ENCODE results near the gene GALNT9. TPM values are rescaled to one million over a fixed set of nuclear protein-coding genes. Genes with fewer than 3 reads are reported as not detected.

Gene GALNT9
- total and polyA plus RNA-seq, 2 donors (not counting 1 experiment from before 2014, with no cell fraction given): 0.10 to 2.8 TPM

DNA sequence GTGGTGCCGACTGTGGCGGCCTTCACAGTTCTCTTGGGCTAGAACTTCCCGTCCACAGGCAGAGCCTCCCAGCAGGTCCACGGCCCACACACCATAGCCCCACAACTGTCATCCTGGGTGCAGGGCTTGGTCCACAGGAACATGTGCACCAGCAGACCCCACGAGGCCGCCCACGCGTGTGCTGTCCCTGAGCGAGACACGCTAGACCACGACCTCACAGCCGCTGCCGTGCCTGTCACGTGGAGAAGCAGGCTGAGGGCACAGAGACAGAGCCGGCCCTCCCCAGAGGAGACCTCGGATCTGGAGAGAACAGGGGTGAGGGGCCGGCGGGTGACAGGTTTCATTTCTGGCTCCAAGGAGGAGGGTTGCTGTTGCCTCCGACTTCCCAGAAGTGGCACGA, 8.9 kb upstream of the GALNT9 start:
- TF ChIP-seq EZH2 (IDR thresholded peaks at IDR 0.05; ENCODE audit: low read length, missing control alignments): no peak
- TF ChIP-seq, protein P1, sequence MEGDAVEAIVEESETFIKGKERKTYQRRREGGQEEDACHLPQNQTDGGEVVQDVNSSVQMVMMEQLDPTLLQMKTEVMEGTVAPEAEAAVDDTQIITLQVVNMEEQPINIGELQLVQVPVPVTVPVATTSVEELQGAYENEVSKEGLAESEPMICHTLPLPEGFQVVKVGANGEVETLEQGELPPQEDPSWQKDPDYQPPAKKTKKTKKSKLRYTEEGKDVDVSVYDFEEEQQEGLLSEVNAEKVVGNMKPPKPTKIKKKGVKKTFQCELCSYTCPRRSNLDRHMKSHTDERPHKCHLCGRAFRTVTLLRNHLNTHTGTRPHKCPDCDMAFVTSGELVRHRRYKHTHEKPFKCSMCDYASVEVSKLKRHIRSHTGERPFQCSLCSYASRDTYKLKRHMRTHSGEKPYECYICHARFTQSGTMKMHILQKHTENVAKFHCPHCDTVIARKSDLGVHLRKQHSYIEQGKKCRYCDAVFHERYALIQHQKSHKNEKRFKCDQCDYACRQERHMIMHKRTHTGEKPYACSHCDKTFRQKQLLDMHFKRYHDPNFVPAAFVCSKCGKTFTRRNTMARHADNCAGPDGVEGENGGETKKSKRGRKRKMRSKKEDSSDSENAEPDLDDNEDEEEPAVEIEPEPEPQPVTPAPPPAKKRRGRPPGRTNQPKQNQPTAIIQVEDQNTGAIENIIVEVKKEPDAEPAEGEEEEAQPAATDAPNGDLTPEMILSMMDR (conservative IDR thresholded peaks at IDR 0.05 in 1 of 2, IDR thresholded peaks at IDR 0.05 in 1 of 2; ENCODE audit: low read depth in 1 of 2, low read length in 2 of 2): no peak
- H3K4me1 ChIP-seq (ENCODE audit: control insufficient read depth, extremely low read depth, insufficient read depth, low read length): no peaks in the 10 kb centered on the region
- no peak overlapping the region for H3K4me2 ChIP-seq (ENCODE audit: extremely low read depth, insufficient read depth, low read length)
- no peaks in the 10 kb centered on the region for H4K20me1 ChIP-seq (ENCODE audit: control insufficient read depth, extremely low read depth, insufficient read depth, low read length)
- peaks cover 4% of the 10 kb centered on the region for H3K9me3 ChIP-seq (ENCODE audit: control insufficient read depth, insufficient read depth, low read depth, low read length)
- no peak overlapping the region for H2AFZ ChIP-seq (ENCODE audit: low read length)
- no peaks in the 10 kb centered on the region for H3K79me2 ChIP-seq (ENCODE audit: control insufficient read depth, insufficient read depth, low read length)
- H3K27ac ChIP-seq (ENCODE audit: insufficient read depth, low read length): no peak overlapping the region
- H3K4me3 ChIP-seq (replicated peaks in 1 of 4; ENCODE audit: control extremely low read depth in 1 of 4, insufficient read depth in 1 of 4, low read depth in 3 of 4, low read length in 4 of 4): no peak overlapping the region
- no peak for DNase-seq (ENCODE audit: low read depth in 2 of 2)
- H3K27me3 ChIP-seq (ENCODE audit: control insufficient read depth, insufficient read depth, low read length): no peaks in the 10 kb centered on the region
- no peaks in the 10 kb centered on the region for H3K36me3 ChIP-seq (ENCODE audit: control insufficient read depth, insufficient read depth, low read length)
- no peak overlapping the region for H3K9ac ChIP-seq (ENCODE audit: insufficient read depth, low read length)

DNA sequence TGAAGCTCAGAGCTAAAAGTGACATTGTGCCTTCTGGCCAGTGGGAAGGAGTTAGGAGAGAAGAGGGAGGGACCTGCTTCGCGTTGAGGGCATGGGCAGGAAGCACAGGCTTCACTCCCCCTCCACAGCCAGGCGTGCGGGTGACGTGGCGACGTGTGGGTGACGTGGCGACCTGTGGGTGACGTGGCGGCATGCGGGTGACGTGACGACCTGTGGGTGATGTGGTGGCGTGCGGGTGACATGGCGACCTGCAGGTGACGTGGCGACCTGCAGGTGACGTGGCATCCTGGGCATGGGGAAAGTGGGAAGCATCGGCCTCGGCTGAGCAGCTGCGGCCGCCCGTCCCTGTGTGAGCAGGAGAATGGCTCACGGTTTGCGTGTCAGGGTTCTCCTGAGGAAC, 8.2 kb upstream of the GALNT9 start:
- no peaks in the 10 kb centered on the region for H3K4me1 ChIP-seq (ENCODE audit: control insufficient read depth, extremely low read depth, insufficient read depth, low read length)
- TF ChIP-seq EZH2 (IDR thresholded peaks at IDR 0.05; ENCODE audit: low read length, missing control alignments): no peak
- TF ChIP-seq, protein P1 (conservative IDR thresholded peaks at IDR 0.05 in 1 of 2, IDR thresholded peaks at IDR 0.05 in 1 of 2; ENCODE audit: low read depth in 1 of 2, low read length in 2 of 2): no peak
- no peaks in the 10 kb centered on the region for H3K36me3 ChIP-seq (ENCODE audit: control insufficient read depth, insufficient read depth, low read length)
- H4K20me1 ChIP-seq (ENCODE audit: control insufficient read depth, extremely low read depth, insufficient read depth, low read length): no peaks in the 10 kb centered on the region
- no peak overlapping the region for H3K9ac ChIP-seq (ENCODE audit: insufficient read depth, low read length)
- H3K4me3 ChIP-seq (replicated peaks in 1 of 4; ENCODE audit: control extremely low read depth in 1 of 4, insufficient read depth in 1 of 4, low read depth in 3 of 4, low read length in 4 of 4): no peak overlapping the region
- no peak overlapping the region for H3K27ac ChIP-seq (ENCODE audit: insufficient read depth, low read length)
- H3K4me2 ChIP-seq (ENCODE audit: extremely low read depth, insufficient read depth, low read length): no peak overlapping the region
- no peaks in the 10 kb centered on the region for H3K27me3 ChIP-seq (ENCODE audit: control insufficient read depth, insufficient read depth, low read length)
- DNase-seq (ENCODE audit: low read depth in 2 of 2): no peak
- no peak overlapping the region for H2AFZ ChIP-seq (ENCODE audit: low read length)
- H3K79me2 ChIP-seq (ENCODE audit: control insufficient read depth, insufficient read depth, low read length): no peaks in the 10 kb centered on the region
- H3K9me3 ChIP-seq (ENCODE audit: control insufficient read depth, insufficient read depth, low read depth, low read length): peaks cover 1% of the 10 kb centered on the region

DNA sequence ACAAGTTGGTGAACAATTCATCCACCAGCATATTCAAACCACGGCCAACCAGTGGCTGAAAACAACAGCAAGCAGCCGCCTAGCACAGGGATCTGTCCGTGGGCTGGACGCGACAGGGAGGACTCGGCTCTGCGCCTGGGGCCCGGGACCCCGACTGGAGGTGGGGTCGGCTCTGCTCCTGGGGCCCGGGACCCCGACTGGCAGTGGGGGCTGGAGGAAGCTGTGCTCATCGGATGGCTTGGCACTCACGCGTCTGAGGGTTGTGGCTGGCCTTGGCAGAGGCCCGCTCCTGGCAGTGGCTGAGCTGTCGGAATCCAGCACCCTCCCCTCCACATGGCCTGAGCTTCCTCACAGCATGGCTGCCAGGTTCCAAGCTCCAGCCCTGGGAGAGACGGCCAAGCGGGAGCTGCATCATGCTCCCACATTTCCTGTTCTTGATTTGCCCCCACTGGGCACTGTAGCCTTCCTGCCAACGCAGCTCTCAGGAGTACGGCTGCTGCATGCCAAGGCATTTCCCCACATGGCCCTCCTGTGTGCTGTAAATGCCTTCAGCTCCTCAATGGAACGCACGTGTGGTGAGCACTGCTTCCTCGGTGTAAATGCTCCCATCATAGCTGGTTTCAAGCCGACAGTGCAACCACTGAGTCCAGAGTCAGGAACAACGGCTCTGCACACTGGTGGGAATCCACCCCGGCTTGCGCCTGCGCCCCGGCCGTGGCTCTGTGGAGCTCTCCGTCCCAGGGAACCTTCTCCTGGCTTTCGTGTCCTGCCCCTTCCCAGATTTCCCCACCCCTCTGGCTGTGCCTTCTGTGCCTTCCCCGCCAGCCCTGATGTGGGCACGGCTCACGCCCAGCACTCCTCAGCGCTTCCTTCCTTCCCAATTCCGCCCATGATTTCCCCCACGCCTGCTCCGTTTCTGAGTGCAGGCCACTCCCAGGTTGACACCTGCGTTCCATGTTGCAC, 7.3 kb upstream of the GALNT9 start:
- H3K9ac ChIP-seq (ENCODE audit: insufficient read depth, low read length): no peak overlapping the region
- H3K4me3 ChIP-seq (replicated peaks in 1 of 4; ENCODE audit: control extremely low read depth in 1 of 4, insufficient read depth in 1 of 4, low read depth in 3 of 4, low read length in 4 of 4): no peak overlapping the region
- no peaks in the 10 kb centered on the region for H3K27me3 ChIP-seq (ENCODE audit: control insufficient read depth, insufficient read depth, low read length)
- H3K4me2 ChIP-seq (ENCODE audit: extremely low read depth, insufficient read depth, low read length): no peak overlapping the region
- H4K20me1 ChIP-seq (ENCODE audit: control insufficient read depth, extremely low read depth, insufficient read depth, low read length): no peaks in the 10 kb centered on the region
- H3K4me1 ChIP-seq (ENCODE audit: control insufficient read depth, extremely low read depth, insufficient read depth, low read length): no peaks in the 10 kb centered on the region
- no peaks in the 10 kb centered on the region for H3K79me2 ChIP-seq (ENCODE audit: control insufficient read depth, insufficient read depth, low read length)
- H2AFZ ChIP-seq (ENCODE audit: low read length): no peak overlapping the region
- no peak overlapping the region for H3K27ac ChIP-seq (ENCODE audit: insufficient read depth, low read length)
- TF ChIP-seq, protein P1 (conservative IDR thresholded peaks at IDR 0.05 in 1 of 2, IDR thresholded peaks at IDR 0.05 in 1 of 2; ENCODE audit: low read depth in 1 of 2, low read length in 2 of 2): no peak
- no peak for TF ChIP-seq EZH2 (IDR thresholded peaks at IDR 0.05; ENCODE audit: low read length, missing control alignments)
- DNase-seq (ENCODE audit: low read depth in 2 of 2): no peak
- H3K36me3 ChIP-seq (ENCODE audit: control insufficient read depth, insufficient read depth, low read length): no peaks in the 10 kb centered on the region
- H3K9me3 ChIP-seq (ENCODE audit: control insufficient read depth, insufficient read depth, low read depth, low read length): peaks cover 1% of the 10 kb centered on the region
